Right renal cortex interstitium (tissue), 3 donors: ENCODE data around the gene CYP3A4. TPM values are rescaled to one million over a fixed set of nuclear protein-coding genes. Genes with fewer than 3 reads are reported as not detected.
"Not testable (repeated sequence)": the region's sequence is repeated elsewhere in the genome, so short reads cannot be mapped to it uniquely, and the experiment has no call there.

ENCODE experiments used
- DNase-seq, 3 donors: peaks; one replicate each; pipeline ENCODE4 v3.0.0-alpha.2; 2013; ENCODE audit warnings: low read depth in 3 of 3, low spot score in 2 of 3
- polyA plus RNA-seq, 3 donors: library from polyadenylated mRNA; unstranded; fragments of 120-200 nt; gene quantifications; one replicate each; pipeline ENCODE4 v1.2.1, GENCODE V29; 2013; ENCODE audit not compliant: insufficient read length in 3 of 3

The CYP3A4 gene
- polyA plus RNA-seq, 3 donors, result 0.06 to 0.22 (median 0.20) TPM

- no peak for DNase-seq
These were observed 21.2 kb downstream of the CYP3A4 start for GRCh38 chr7:99762680-99763327.

GRCh38 chr7:99755085-99755484 is 28.9 kb downstream of the CYP3A4 start:
- DNase-seq, result no peak

GRCh38 chr7:99752356-99752755 is 31.6 kb downstream of the CYP3A4 start:
- no peak for DNase-seq

GRCh38 chr7:99751322-99752052 is 32.5 kb downstream of the CYP3A4 start:
- not testable (repeated sequence) for DNase-seq

GRCh38 chr7:99748846-99749579 is 35.0 kb downstream of the CYP3A4 start:
- no peak for DNase-seq

- DNase-seq, result not testable (repeated sequence)
These were observed 37.1 kb downstream of the CYP3A4 start for GRCh38 chr7:99746915-99747314.

GRCh38 chr7:99745395-99745794 is 38.6 kb downstream of the CYP3A4 start:
- not testable (repeated sequence) for DNase-seq

- DNase-seq, result no peak
These were observed 41.1 kb downstream of the CYP3A4 start for GRCh38 chr7:99742737-99743394.

- no peak for DNase-seq
These were observed 42.6 kb downstream of the CYP3A4 start for GRCh38 chr7:99741441-99741795.

GRCh38 chr7:99740573-99741440 is 43.2 kb downstream of the CYP3A4 start:
- DNase-seq, result no peak

GRCh38 chr7:99739699-99740572 is 44.0 kb downstream of the CYP3A4 start:
- no peak for DNase-seq

- no peak for DNase-seq
These were observed 46.3 kb downstream of the CYP3A4 start for GRCh38 chr7:99737726-99738125.

- not testable (repeated sequence) for DNase-seq
These were observed 47.3 kb downstream of the CYP3A4 start for GRCh38 chr7:99736667-99737066.

GRCh38 chr7:99734987-99735386 is 49.0 kb downstream of the CYP3A4 start, which contains the start of gene CYP3A7:
CYP3A7 (minus strand) TSS chr7:99735196; CDS start chr7:99735093, 103 bp downstream.
- no peak for DNase-seq

GRCh38 chr7:99733448-99733847 is 50.5 kb downstream of the CYP3A4 start:
- DNase-seq, result no peak

- DNase-seq, result no peak
These were observed 51.0 kb downstream of the CYP3A4 start for GRCh38 chr7:99733003-99733402.

GRCh38 chr7:99731638-99732374 is 52.2 kb downstream of the CYP3A4 start:
- DNase-seq, result no peak

- DNase-seq, result no peak
These were observed 53.0 kb downstream of the CYP3A4 start for GRCh38 chr7:99730992-99731391.
